NCI-H69 (cell line): ENCODE results near the gene RXFP4.

Source experiments
- DNase-seq: peaks from one replicate; lab custom pipeline; 2025; lab: John Stamatoyannopoulos, UW

The RXFP4 gene

GRCh38 chr1:155931332-155932038 lies 10.0 kb upstream of the RXFP4 start:
- DNase-seq, result no peak

- DNase-seq, result no peak
Measured at GRCh38 chr1:155932081-155932480, 9.4 kb upstream of the RXFP4 start.

- no peak for DNase-seq
Measured at GRCh38 chr1:155932487-155932886, 9.0 kb upstream of the RXFP4 start.

- peak; percentile 34 for DNase-seq
Measured at GRCh38 chr1:155933591-155934096, 7.8 kb upstream of the RXFP4 start.

GRCh38 chr1:155934097-155934935 lies 7.1 kb upstream of the RXFP4 start, which contains the start of gene KHDC4:
Gene KHDC4 (minus strand): TSS chr1:155934413. CDS start chr1:155934373, 40 bp downstream.
- DNase-seq, result peak; percentile 100

GRCh38 chr1:155934936-155935590 lies 6.4 kb upstream of the RXFP4 start:
- peak; percentile 56 for DNase-seq

- DNase-seq, result peak; percentile 81
Measured at GRCh38 chr1:155938220-155938627, 3.2 kb upstream of the RXFP4 start.

- DNase-seq, result peak; percentile 84
Measured at GRCh38 chr1:155940482-155940992, 901 bp upstream of the RXFP4 start.

GRCh38 chr1:155941845-155942531 lies 550 bp downstream of the RXFP4 start:
- peak; percentile 81 for DNase-seq

GRCh38 chr1:155942578-155943141 lies 1.2 kb downstream of the RXFP4 start:
- peak; percentile 56 for DNase-seq

- DNase-seq, result peak; percentile 94
Measured at GRCh38 chr1:155944444-155944799, 3.0 kb downstream of the RXFP4 start.

- no peak for DNase-seq
Measured at GRCh38 chr1:155946633-155947219, 5.3 kb downstream of the RXFP4 start.

GRCh38 chr1:155947292-155947691 lies 5.9 kb downstream of the RXFP4 start:
- DNase-seq, result no peak

- no peak for DNase-seq
Measured at GRCh38 chr1:155947741-155948140, 6.3 kb downstream of the RXFP4 start.

- DNase-seq, result no peak
Measured at GRCh38 chr1:155950829-155951228, 9.4 kb downstream of the RXFP4 start.

- DNase-seq, result no peak
Measured at GRCh38 chr1:155951753-155952504, 10.5 kb downstream of the RXFP4 start.

GRCh38 chr1:155952505-155952890 lies 11.1 kb downstream of the RXFP4 start:
- no peak for DNase-seq

- DNase-seq, result no peak
Measured at GRCh38 chr1:155954645-155955044, 13.2 kb downstream of the RXFP4 start.

GRCh38 chr1:155957411-155957915 lies 16.0 kb downstream of the RXFP4 start:
- no peak for DNase-seq
